NCI-H460 (cell line): ENCODE measurements around the gene LINGO1. TPM values are rescaled to one million over a fixed set of nuclear protein-coding genes. Genes with fewer than 3 reads are reported as not detected.

Source experiments
- DNase-seq: peaks from one replicate; pipeline ENCODE4 v3.0.0-alpha.2; 2016; ENCODE audit warnings: low read depth; ENCODE audit errors: extremely low read depth
- total RNA-seq: library from RNA; depleted of rRNA; stranded (reverse); fragments of >200 nt; shearing (Covaris generic); gene quantifications from 2 replicates; pipeline ENCODE4 v1.2.3, GENCODE V29; 2014

LINGO1 gene
- total RNA-seq, 1 experiment from 2014 or later, result 0.52 TPM

- DNase-seq, result no peak
These were observed 25.0 kb upstream of the LINGO1 start for GRCh38 chr15:77657634-77658238.

GRCh38 chr15:77656294-77656693, 23.6 kb upstream of the LINGO1 start:
- DNase-seq, result no peak

- DNase-seq, result peak; percentile 15
These were observed 22.3 kb upstream of the LINGO1 start for GRCh38 chr15:77654975-77655374.

- DNase-seq, result no peak
These were observed 21.2 kb upstream of the LINGO1 start for GRCh38 chr15:77653832-77654480.

GRCh38 chr15:77650265-77650664, 17.6 kb upstream of the LINGO1 start:
- no peak for DNase-seq

- no peak for DNase-seq
These were observed 16.9 kb upstream of the LINGO1 start for GRCh38 chr15:77649610-77650009.

- DNase-seq, result no peak
These were observed 16.3 kb upstream of the LINGO1 start for GRCh38 chr15:77649017-77649416.

- no peak for DNase-seq
These were observed 15.2 kb upstream of the LINGO1 start for GRCh38 chr15:77647961-77648360.

- no peak for DNase-seq
These were observed 13.5 kb upstream of the LINGO1 start for GRCh38 chr15:77646104-77646694.

- no peak for DNase-seq
These were observed 12.9 kb upstream of the LINGO1 start for GRCh38 chr15:77645602-77646001.

GRCh38 chr15:77644543-77645247, 12.0 kb upstream of the LINGO1 start:
- DNase-seq, result no peak

- DNase-seq, result no peak
These were observed 11.1 kb upstream of the LINGO1 start for GRCh38 chr15:77643764-77644163.

- no peak for DNase-seq
These were observed 10.2 kb upstream of the LINGO1 start for GRCh38 chr15:77642793-77643430.

GRCh38 chr15:77641999-77642398, 9.3 kb upstream of the LINGO1 start:
- no peak for DNase-seq

- no peak for DNase-seq
These were observed 7.9 kb upstream of the LINGO1 start for GRCh38 chr15:77640615-77641014.

- no peak for DNase-seq
These were observed 6.7 kb upstream of the LINGO1 start for GRCh38 chr15:77639431-77639830.

GRCh38 chr15:77637851-77638692, 5.4 kb upstream of the LINGO1 start:
- DNase-seq, result no peak

GRCh38 chr15:77636209-77636608, 3.5 kb upstream of the LINGO1 start:
- no peak for DNase-seq

- DNase-seq, result peak; percentile 38
These were observed 1.7 kb upstream of the LINGO1 start for GRCh38 chr15:77634266-77634962.

GRCh38 chr15:77633913-77634265, 1.2 kb upstream of the LINGO1 start:
- DNase-seq, result no peak
